B cell (primary cell): ENCODE data around the gene IKZF2. TPM values are rescaled to one million over a fixed set of nuclear protein-coding genes. Genes with fewer than 3 reads are reported as not detected.

Experiments
- ATAC-seq: fragments of 200-7000 bp; cut with Tn5 transposase; one replicate; pipeline ENCODE4 v1.10.0; 2021; ENCODE audit warnings: low read depth, mild to moderate bottlenecking, moderate number of reproducible peaks, moderate library complexity
- CTCF ChIA-PET: fragments of 350-600 bp; sonication (Branson Sonifier 250); formaldehyde crosslinking; loops from one replicate; lab custom pipeline; 2021; ENCODE audit warnings: antibody characterized with exemption, inconsistent platforms; lab: Charles Lee
- POLR2A ChIA-PET: fragments of 350-600 bp; sonication (Branson Sonifier 250); formaldehyde crosslinking; loops from one replicate; lab custom pipeline; 2021; ENCODE audit warnings: antibody characterized with exemption; lab: Charles Lee
- DNase-seq: peaks from one replicate; pipeline ENCODE4 v3.0.0; 2013
- H2AFZ ChIP-seq: 2 replicates; pipeline ENCODE4 v1.6.1; 2012; ENCODE audit warnings: mild to moderate bottlenecking, low read depth, low read length; ENCODE audit not compliant: insufficient read depth, poor library complexity, severe bottlenecking
- H3K27ac ChIP-seq, 2 donors: 1 replicate in 1 of 2; 2 replicates in 1 of 2; pipeline ENCODE4 v1.5.1; 2012 to 2013; ENCODE audit warnings: low read length in 2 of 2, mild to moderate bottlenecking in 2 of 2, moderate library complexity in 1 of 2
- H3K27me3 ChIP-seq, 4 experiments: fragments of 200-600 bp in 1 of 4; sonication (generic) in 1 of 4; replicated peaks in 1 of 4; 1 replicate in 2 of 4; 2 replicates in 2 of 4; pipeline versions ENCODE4 v1.6.1 to v1.7.0; 2013 to 2016; ENCODE audit warnings: low read length in 3 of 4, mild to moderate bottlenecking in 2 of 4, mixed read lengths in 1 of 4, moderate library complexity in 1 of 4; ENCODE audit not compliant: insufficient read depth in 4 of 4, control insufficient read depth in 3 of 4; ENCODE audit errors: control extremely low read depth in 1 of 4
- H3K36me3 ChIP-seq, 2 experiments: replicated peaks in 1 of 2; 1 replicate in 1 of 2; 2 replicates in 1 of 2; pipeline versions ENCODE4 v1.6.1 to v1.7.1; 2013; ENCODE audit warnings: low read length in 1 of 2; ENCODE audit not compliant: insufficient read depth in 2 of 2, control insufficient read depth in 1 of 2; ENCODE audit errors: control extremely low read depth in 1 of 2, extremely low read depth in 1 of 2
- H3K4me1 ChIP-seq, 2 donors: fragments of 200-600 bp in 1 of 2; sonication (generic) in 1 of 2; 1 replicate in 1 of 2; 2 replicates in 1 of 2; pipeline versions ENCODE4 v1.5.1 to v1.6.1; 2013 to 2017; ENCODE audit warnings: low read length in 2 of 2; ENCODE audit not compliant: control insufficient read depth in 2 of 2, insufficient read depth in 2 of 2
- H3K4me2 ChIP-seq: replicated peaks from 2 replicates; pipeline ENCODE3; 2012; ENCODE audit warnings: mild to moderate bottlenecking, low read depth, low read length; ENCODE audit not compliant: poor library complexity, severe bottlenecking
- H3K4me3 ChIP-seq, 5 experiments: fragments of 200-600 bp in 1 of 5; sonication (generic) in 1 of 5; 1 replicate in 3 of 5; 2 replicates in 2 of 5; pipeline versions ENCODE4 v1.5.1 to v1.7.0; 2011 to 2016; ENCODE audit warnings: low read length in 4 of 5, mild to moderate bottlenecking in 4 of 5, low read depth in 2 of 5, control low read depth in 1 of 5, moderate library complexity in 1 of 5; ENCODE audit not compliant: insufficient read depth in 1 of 5; ENCODE audit errors: control extremely low read depth in 1 of 5, extremely low read depth in 1 of 5
- H3K79me2 ChIP-seq: fragments of 200-600 bp; sonication (generic); one replicate; pipeline ENCODE4 v1.6.0; 2016; ENCODE audit warnings: low read length; ENCODE audit not compliant: control insufficient read depth, insufficient read depth
- H3K9ac ChIP-seq: fragments of 200-600 bp; sonication (generic); 2 replicates; pipeline ENCODE4 v1.6.1; 2017; ENCODE audit warnings: mild to moderate bottlenecking, low read length, moderate library complexity
- H3K9me3 ChIP-seq, 3 donors: one replicate each; pipeline versions ENCODE4 v1.6.1 to v1.7.1; 2013; ENCODE audit warnings: low read length in 2 of 3; ENCODE audit not compliant: control insufficient read depth in 2 of 3, insufficient read depth in 1 of 3; ENCODE audit errors: control extremely low read depth in 1 of 3
- H4K20me1 ChIP-seq: 2 replicates; pipeline ENCODE4 v1.6.0; 2012; ENCODE audit warnings: mild to moderate bottlenecking, low read length; ENCODE audit not compliant: insufficient read depth, control insufficient read depth, poor library complexity, severe bottlenecking
- H3K27ac Mint-ChIP-seq: one replicate; pipeline ENCODE4 v1.8.0; 2021; ENCODE audit warnings: mixed read lengths
- H3K27me3 Mint-ChIP-seq: one replicate; pipeline ENCODE4 v1.8.0; 2021; ENCODE audit warnings: mixed read lengths
- H3K4me1 Mint-ChIP-seq: one replicate; pipeline ENCODE4 v1.8.0; 2021; ENCODE audit warnings: mixed read lengths
- H3K4me3 Mint-ChIP-seq: one replicate; pipeline ENCODE4 v1.8.0; 2021; ENCODE audit warnings: mixed read lengths
- H3K9me3 Mint-ChIP-seq: one replicate; pipeline ENCODE4 v1.8.0; 2022; ENCODE audit warnings: mixed read lengths; ENCODE audit not compliant: insufficient read depth
- CTCF ChIP-seq: fragments of 200-600 bp; IDR thresholded peaks from one replicate; pipeline ENCODE4 v1.8.0; 2022; ENCODE audit warnings: antibody characterized with exemption, mild to moderate bottlenecking
- EZH2 ChIP-seq: IDR thresholded peaks from 2 replicates; pipeline ENCODE4 v1.6.1; 2012; ENCODE audit warnings: borderline replicate concordance, low read depth, mild to moderate bottlenecking, moderate library complexity, low read length; ENCODE audit not compliant: insufficient read depth, poor library complexity, severe bottlenecking
- WGBS: methylation state at CpG from one replicate; pipeline ENCODE4 v1.1.5; 2013; ENCODE audit warnings: missing lambda C conversion rate; ENCODE audit not compliant: insufficient coverage; 5-methylcytosine and 5-hydroxymethylcytosine counted together
- intact Hi-C: fragments of 100-400 bp; cut with micrococcal nuclease; formaldehyde crosslinking; loops from one replicate; pipeline ENCODE4 v1.10.0; 2022
- polyA plus RNA-seq: library from polyadenylated mRNA; depleted of rRNA; stranded (reverse); fragments of >200 nt; gene quantifications from 2 replicates; pipeline ENCODE4 v1.2.3, GENCODE V29; 2012
- total RNA-seq, 2 donors: library from RNA; stranded (reverse); fragments of 120-200 nt in 1 of 2; gene quantifications; 1 replicate in 1 of 2; 2 replicates in 1 of 2; pipeline versions ENCODE4 v1.2.3 to v1.2.4, GENCODE V29; 2013 to 2022

Gene IKZF2
- total and polyA plus RNA-seq, 2 donors (not counting 1 experiment from before 2014, with no cell fraction given): 2.5 to 49.3 TPM

GRCh38 chr2:213069531-213069930, 81.9 kb downstream of the IKZF2 start:
- 100% methylated on average over 1 of the region's 1 CpG for WGBS
- Histone ChIP-seq H3K9ac (no peak overlapping the region), H4K20me1 (no peaks in the 10 kb centered on the region), H3K4me1 (peaks cover 3 to 11% of the 10 kb centered on the region in 2 donors), H3K27ac (no peak overlapping the region), H3K36me3 (no peaks in the 10 kb centered on the region), H2AFZ (no peak overlapping the region), H3K4me2 (no peak overlapping the region), H3K4me3 (no peak overlapping the region), H3K9me3 (no peaks in the 10 kb centered on the region), H3K27me3 (no peaks in the 10 kb centered on the region), H3K79me2 (peaks cover 20% of the 10 kb centered on the region)
- TF ChIP-seq EZH2 (no peak), CTCF (no peak)
- POLR2A ChIA-PET: no interaction called here
- peaks cover 21% of the 10 kb centered on the region for H3K4me1 Mint-ChIP-seq
- no peak overlapping the region for H3K4me3 Mint-ChIP-seq
- H3K27ac Mint-ChIP-seq: no peak overlapping the region
- CTCF ChIA-PET: no interaction called here
- H3K9me3 Mint-ChIP-seq: no peaks in the 10 kb centered on the region
- ATAC-seq: no peak
- H3K27me3 Mint-ChIP-seq: no peaks in the 10 kb centered on the region
- intact Hi-C loops: no loop called here
- no peak for DNase-seq

- CTCF ChIA-PET: no interaction called here
- Histone ChIP-seq H3K27me3 (no peaks in the 10 kb centered on the region), H3K36me3 (no peaks in the 10 kb centered on the region), H3K9me3 (peaks cover 0 to under 1% (median 0%) of the 10 kb centered on the region in 3 donors), H3K79me2 (peaks cover 17% of the 10 kb centered on the region), H4K20me1 (no peaks in the 10 kb centered on the region), H3K9ac (no peak overlapping the region), H3K27ac (no peak overlapping the region), H2AFZ (no peak overlapping the region), H3K4me2 (no peak overlapping the region), H3K4me1 (peaks cover 3 to 11% of the 10 kb centered on the region in 2 donors), H3K4me3 (no peak overlapping the region)
- H3K27me3 Mint-ChIP-seq: no peaks in the 10 kb centered on the region
- DNase-seq: no peak
- intact Hi-C loops: no loop called here
- no peak overlapping the region for H3K4me3 Mint-ChIP-seq
- no peak for ATAC-seq
- TF ChIP-seq CTCF: no peak
- no peaks in the 10 kb centered on the region for H3K9me3 Mint-ChIP-seq
- WGBS: no CpG with 5 or more reads among the region's 2 CpGs
- no peak overlapping the region for H3K27ac Mint-ChIP-seq
- H3K4me1 Mint-ChIP-seq: peaks cover 24% of the 10 kb centered on the region
- POLR2A ChIA-PET: no interaction called here
Observed at GRCh38 chr2:213068676-213069359, 82.6 kb downstream of the IKZF2 start.
